Gastrocnemius medialis (tissue), 4 donors: ENCODE results near the gene CLDN11.

Experiments
- POLR2A ChIP-seq, 2 donors: fragments of 450-650 bp; IDR thresholded peaks; one replicate each; pipeline ENCODE4 v1.6.1; 2017; ENCODE audit warnings: antibody characterized with exemption in 2 of 2, mild to moderate bottlenecking in 2 of 2, moderate library complexity in 2 of 2
- TF ChIP-seq, protein P1 (sequence below), 5 experiments: fragments of 450-650 bp in 3 of 5; fragments of 200-600 bp in 2 of 5; sonication (generic) in 2 of 5; IDR thresholded peaks in 4 of 5; conservative IDR thresholded peaks in 1 of 5; 1 replicate in 4 of 5; 2 replicates in 1 of 5; pipeline ENCODE4 v1.5.1; 2016 to 2019; ENCODE audit warnings: antibody characterized with exemption in 5 of 5, mild to moderate bottlenecking in 3 of 5, moderate library complexity in 3 of 5

- TF ChIP-seq, protein P1, sequence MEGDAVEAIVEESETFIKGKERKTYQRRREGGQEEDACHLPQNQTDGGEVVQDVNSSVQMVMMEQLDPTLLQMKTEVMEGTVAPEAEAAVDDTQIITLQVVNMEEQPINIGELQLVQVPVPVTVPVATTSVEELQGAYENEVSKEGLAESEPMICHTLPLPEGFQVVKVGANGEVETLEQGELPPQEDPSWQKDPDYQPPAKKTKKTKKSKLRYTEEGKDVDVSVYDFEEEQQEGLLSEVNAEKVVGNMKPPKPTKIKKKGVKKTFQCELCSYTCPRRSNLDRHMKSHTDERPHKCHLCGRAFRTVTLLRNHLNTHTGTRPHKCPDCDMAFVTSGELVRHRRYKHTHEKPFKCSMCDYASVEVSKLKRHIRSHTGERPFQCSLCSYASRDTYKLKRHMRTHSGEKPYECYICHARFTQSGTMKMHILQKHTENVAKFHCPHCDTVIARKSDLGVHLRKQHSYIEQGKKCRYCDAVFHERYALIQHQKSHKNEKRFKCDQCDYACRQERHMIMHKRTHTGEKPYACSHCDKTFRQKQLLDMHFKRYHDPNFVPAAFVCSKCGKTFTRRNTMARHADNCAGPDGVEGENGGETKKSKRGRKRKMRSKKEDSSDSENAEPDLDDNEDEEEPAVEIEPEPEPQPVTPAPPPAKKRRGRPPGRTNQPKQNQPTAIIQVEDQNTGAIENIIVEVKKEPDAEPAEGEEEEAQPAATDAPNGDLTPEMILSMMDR (IDR thresholded peaks at IDR 0.05 in 4 of 5, conservative IDR thresholded peaks at IDR 0.05 in 1 of 5): no peak
- no peak for TF ChIP-seq POLR2A (IDR thresholded peaks at IDR 0.05)
These were observed 47.3 kb downstream of the CLDN11 start for GRCh38 chr3:170465955-170466354.
